Mucosa of rectum (tissue), 2 donors: ENCODE measurements around the gene EEF1A2.

ENCODE experiments used
- H3K27ac ChIP-seq, 2 donors: one replicate each; pipeline ENCODE4 v1.7.0; 2013; ENCODE audit warnings: inconsistent platforms in 2 of 2, low read depth in 2 of 2, low read length in 2 of 2
- H3K27me3 ChIP-seq, 2 donors: one replicate each; pipeline ENCODE4 v1.7.0; 2013; ENCODE audit warnings: low read length in 2 of 2; ENCODE audit not compliant: control insufficient read depth in 2 of 2, insufficient read depth in 2 of 2
- H3K36me3 ChIP-seq, 2 donors: one replicate each; pipeline ENCODE4 v1.7.0; 2013; ENCODE audit warnings: low read length in 2 of 2; ENCODE audit not compliant: control insufficient read depth in 2 of 2, insufficient read depth in 2 of 2
- H3K4me1 ChIP-seq, 2 donors: one replicate each; pipeline ENCODE4 v1.7.0; 2013; ENCODE audit warnings: low read length in 2 of 2, mild to moderate bottlenecking in 1 of 2; ENCODE audit not compliant: control insufficient read depth in 2 of 2, insufficient read depth in 2 of 2
- H3K4me3 ChIP-seq, 2 donors: one replicate each; pipeline ENCODE4 v1.7.0; 2013; ENCODE audit warnings: low read length in 2 of 2
- H3K9ac ChIP-seq, 2 donors: one replicate each; pipeline ENCODE4 v1.7.0; 2013; ENCODE audit warnings: low read length in 2 of 2, low read depth in 1 of 2, mild to moderate bottlenecking in 1 of 2
- H3K9me3 ChIP-seq, 2 donors: one replicate each; pipeline ENCODE4 v1.7.0; 2013; ENCODE audit warnings: low read length in 2 of 2; ENCODE audit not compliant: control insufficient read depth in 2 of 2
- donor health status: healthy.
- donor health status: Normal muscosa, but diverticular disease.

EEF1A2 gene

GRCh38 chr20:63498960-63499337 is at the start of gene EEF1A2:
Gene EEF1A2, minus strand, starts transcription at chr20:63499083. Its CDS starts 1,320 bp downstream, at chr20:63497763.
- H3K4me3 ChIP-seq, result no peak within 1 kb of the TSS
- H3K4me1 ChIP-seq, result peaks cover 2% of the 10 kb centered on the region in 2 donors
- no peaks in the 10 kb centered on the region for H3K9me3 ChIP-seq
- no peak within 1 kb of the TSS for H3K27ac ChIP-seq
- H3K27me3 ChIP-seq, result peaks cover 19 to 25% of the 10 kb centered on the region in 2 donors
- H3K9ac ChIP-seq, result no peak within 1 kb of the TSS
- H3K36me3 ChIP-seq, result no peaks in the 10 kb centered on the region

- Histone ChIP-seq H3K9ac (no peak overlapping the region), H3K4me1 (peaks cover 23 to 24% of the 10 kb centered on the region in 2 donors), H3K27me3 (peaks cover 12 to 18% of the 10 kb centered on the region in 2 donors), H3K27ac (no peak overlapping the region), H3K9me3 (no peaks in the 10 kb centered on the region), H3K36me3 (no peaks in the 10 kb centered on the region), H3K4me3 (no peak overlapping the region)
Measured at GRCh38 chr20:63548542-63548941, 49.7 kb upstream of the EEF1A2 start.

- Histone ChIP-seq H3K4me3 (no peak within 1 kb of the TSS), H3K9ac (no peak within 1 kb of the TSS), H3K27ac (no peak within 1 kb of the TSS), H3K4me1 (peaks cover 23% of the 10 kb centered on the region in 2 donors), H3K9me3 (no peaks in the 10 kb centered on the region), H3K27me3 (peaks cover 12 to 18% of the 10 kb centered on the region in 2 donors), H3K36me3 (no peaks in the 10 kb centered on the region)
Measured at GRCh38 chr20:63547725-63548480, 49.0 kb upstream of the EEF1A2 start, which contains the start of gene SRMS. Gene SRMS, minus strand, starts transcription at chr20:63547749. Its CDS starts 286 bp downstream, at chr20:63547463.

GRCh38 chr20:63546956-63547724 is 48.3 kb upstream of the EEF1A2 start:
- Histone ChIP-seq H3K4me3 (no peak overlapping the region), H3K27ac (no peak overlapping the region), H3K9ac (no peak overlapping the region), H3K36me3 (no peaks in the 10 kb centered on the region), H3K9me3 (no peaks in the 10 kb centered on the region), H3K4me1 (peaks cover 18 to 25% of the 10 kb centered on the region in 2 donors), H3K27me3 (peaks cover 12 to 18% of the 10 kb centered on the region in 2 donors)

DNA sequence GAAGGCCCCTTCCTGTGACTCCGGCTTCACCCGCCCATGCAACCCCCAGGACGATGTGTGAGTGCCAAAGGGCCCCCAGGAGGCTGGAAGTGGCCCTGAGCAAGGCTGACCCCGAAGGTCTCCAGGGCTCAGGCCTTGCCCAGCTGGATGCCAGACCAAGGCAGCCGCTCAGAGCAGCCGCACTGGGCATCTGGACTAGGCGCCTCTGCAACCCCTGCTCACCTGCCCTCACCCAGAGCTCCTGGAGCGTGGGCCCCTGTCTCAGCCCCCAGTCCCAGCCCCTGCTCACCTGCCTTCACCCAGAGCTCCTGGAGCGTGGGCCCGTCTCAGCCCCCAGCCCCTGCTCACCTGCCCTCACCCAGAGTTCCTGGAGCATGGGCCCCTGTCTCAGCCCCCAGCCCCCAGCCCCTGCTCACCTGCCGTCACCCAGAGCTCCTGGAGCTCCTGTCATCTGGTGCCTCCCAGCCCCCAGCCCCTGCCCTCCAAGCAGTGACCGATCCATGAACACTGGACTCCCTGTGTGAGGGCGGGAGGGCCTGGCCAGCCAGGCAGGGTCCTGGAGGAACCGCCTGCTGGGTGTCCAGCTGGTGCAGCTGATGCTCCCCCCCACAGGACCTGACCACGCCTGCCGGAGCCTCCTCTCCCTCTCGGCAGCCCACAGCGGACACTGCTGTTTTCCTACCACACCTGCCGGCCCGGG is 47.5 kb upstream of the EEF1A2 start:
- Histone ChIP-seq H3K27me3 (peaks cover 12 to 18% of the 10 kb centered on the region in 2 donors), H3K4me3 (no peak overlapping the region)

DNA sequence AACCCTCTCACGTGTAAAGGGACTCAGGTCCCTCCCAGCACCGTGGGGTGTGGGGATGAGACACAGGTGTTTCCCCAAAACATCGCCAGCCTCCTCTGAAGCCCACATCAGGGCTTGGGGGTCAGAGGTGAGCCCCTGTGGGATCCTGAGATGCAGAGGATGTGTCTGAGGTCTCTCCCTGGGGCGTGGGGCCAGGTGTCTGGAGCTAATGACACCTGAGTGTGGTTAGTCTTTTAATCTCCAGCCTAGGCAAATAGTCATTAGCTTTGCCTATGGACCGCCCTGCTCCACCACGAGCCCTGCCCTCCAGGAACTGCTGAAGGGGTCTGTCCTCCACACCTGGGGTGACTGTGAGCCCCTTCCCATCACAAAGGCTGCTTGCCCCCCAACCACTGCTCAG is 46.9 kb upstream of the EEF1A2 start:
- Histone ChIP-seq H3K36me3 (no peaks in the 10 kb centered on the region), H3K27me3 (peaks cover 8 to 18% of the 10 kb centered on the region in 2 donors), H3K9ac (no peak overlapping the region), H3K4me3 (no peak overlapping the region), H3K9me3 (no peaks in the 10 kb centered on the region), H3K4me1 (peaks cover 18 to 28% of the 10 kb centered on the region in 2 donors), H3K27ac (peak overlapping the region; percentile 69 to 71)

More for the DNA sequence above, 47.5 kb upstream of the EEF1A2 start:
- Histone ChIP-seq H3K9ac (no peak overlapping the region), H3K4me1 (peaks cover 18 to 28% of the 10 kb centered on the region in 2 donors), H3K36me3 (no peaks in the 10 kb centered on the region), H3K9me3 (no peaks in the 10 kb centered on the region), H3K27ac (peak overlapping the region; percentile 69 to 71)

- Histone ChIP-seq H3K9me3 (no peaks in the 10 kb centered on the region), H3K4me1 (peaks cover 18 to 28% of the 10 kb centered on the region in 2 donors), H3K9ac (no peak overlapping the region), H3K27me3 (peaks cover 8 to 18% of the 10 kb centered on the region in 2 donors), H3K4me3 (no peak overlapping the region), H3K27ac (peak overlapping the region; percentile 69 to 71), H3K36me3 (no peaks in the 10 kb centered on the region)
Measured at GRCh38 chr20:63544958-63545516, 46.2 kb upstream of the EEF1A2 start.

DNA sequence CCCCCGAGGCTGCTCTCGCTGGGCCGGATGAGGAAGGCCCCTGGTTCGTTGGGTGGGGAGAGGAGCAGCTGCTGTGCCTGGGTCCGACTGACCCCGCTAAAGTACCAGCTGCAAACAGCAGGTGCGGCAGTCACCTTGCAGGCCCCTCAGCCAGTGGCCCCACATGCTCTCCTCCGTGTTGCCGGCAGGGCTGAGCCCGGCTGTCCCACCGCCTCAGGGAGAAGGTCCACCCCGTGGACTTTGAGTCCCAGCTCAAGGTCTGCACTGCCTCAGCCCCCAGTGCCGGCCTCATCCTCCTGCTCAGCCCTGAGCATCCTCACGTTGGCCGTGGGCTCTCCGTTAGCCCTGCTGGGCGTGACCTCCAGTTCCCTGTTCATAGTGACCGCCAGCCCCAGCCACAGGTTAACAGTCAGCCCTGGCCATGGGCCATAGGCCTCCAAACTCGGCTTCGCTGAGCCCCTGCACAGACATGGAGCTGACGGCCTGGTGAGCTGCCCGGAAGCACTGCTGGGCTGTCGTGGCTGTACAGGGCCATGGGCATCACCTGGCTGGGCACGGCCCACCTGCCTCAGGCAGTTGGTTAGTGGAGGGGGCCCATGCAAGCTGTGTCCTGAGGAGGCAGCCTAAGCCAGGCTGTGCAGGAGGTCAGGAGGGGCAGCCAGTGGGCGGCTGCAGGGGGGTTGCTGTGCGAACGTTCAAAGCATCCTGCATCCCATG is 45.5 kb upstream of the EEF1A2 start:
- Histone ChIP-seq H3K36me3 (no peaks in the 10 kb centered on the region), H3K9me3 (no peaks in the 10 kb centered on the region), H3K27ac (peak overlapping the region; percentile 32 to 64), H3K27me3 (peaks cover 8 to 16% of the 10 kb centered on the region in 2 donors), H3K4me3 (no peak overlapping the region), H3K4me1 (peaks cover 19 to 30% of the 10 kb centered on the region in 2 donors), H3K9ac (no peak overlapping the region)

GRCh38 chr20:63543733-63544132 is 44.9 kb upstream of the EEF1A2 start:
- H3K36me3 ChIP-seq, result no peaks in the 10 kb centered on the region
- no peaks in the 10 kb centered on the region for H3K9me3 ChIP-seq
- H3K4me3 ChIP-seq, result no peak overlapping the region
- H3K27ac ChIP-seq, result no peak overlapping the region
- no peak overlapping the region for H3K9ac ChIP-seq
- H3K27me3 ChIP-seq, result peaks cover 7 to 14% of the 10 kb centered on the region in 2 donors
- H3K4me1 ChIP-seq, result peaks cover 26 to 36% of the 10 kb centered on the region in 2 donors
